ENCODE results near the gene GLB1L2.

GLB1L2 gene

DNA sequence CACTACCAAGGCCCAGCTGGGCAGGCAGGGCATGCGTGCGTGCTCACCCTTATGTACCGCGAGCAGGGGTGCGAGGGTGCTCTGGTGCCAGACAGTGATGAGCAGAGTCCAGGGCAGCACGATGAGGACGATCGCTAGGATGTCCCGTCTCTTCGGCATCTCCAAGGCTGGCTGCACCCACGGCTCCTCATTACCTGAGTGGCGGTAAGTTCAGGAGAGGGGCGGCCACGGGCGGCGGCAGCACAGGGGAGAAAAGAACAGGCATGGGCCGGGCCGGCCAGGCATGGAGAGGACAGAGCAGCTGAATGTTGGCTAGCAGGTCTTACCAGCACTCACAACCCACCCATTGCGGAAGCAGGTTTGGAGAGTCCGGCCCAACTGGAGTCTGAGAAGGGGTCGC is 55.7 kb downstream of the GLB1L2 start:
- no peak for DNase-seq

DNA sequence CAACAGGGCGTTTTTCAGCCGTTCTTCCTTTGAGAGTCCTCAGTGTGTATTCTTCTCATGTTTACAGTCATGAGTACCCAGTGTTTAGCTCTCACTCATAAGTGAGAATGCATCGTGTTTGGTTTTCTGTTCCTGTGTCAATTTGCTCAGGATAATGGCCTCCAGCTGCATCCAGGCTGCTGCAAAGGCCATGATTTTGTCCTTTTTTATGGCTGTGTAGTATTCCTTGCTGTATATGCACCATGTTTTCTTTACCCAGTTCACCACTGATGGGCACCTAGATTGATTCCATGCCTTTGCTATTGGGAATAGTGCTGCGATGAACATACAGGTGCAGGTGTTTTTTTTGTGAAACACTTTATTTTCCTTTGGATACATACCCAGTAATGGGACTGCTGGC is 56.8 kb downstream of the GLB1L2 start:
- no peak for DNase-seq

DNA sequence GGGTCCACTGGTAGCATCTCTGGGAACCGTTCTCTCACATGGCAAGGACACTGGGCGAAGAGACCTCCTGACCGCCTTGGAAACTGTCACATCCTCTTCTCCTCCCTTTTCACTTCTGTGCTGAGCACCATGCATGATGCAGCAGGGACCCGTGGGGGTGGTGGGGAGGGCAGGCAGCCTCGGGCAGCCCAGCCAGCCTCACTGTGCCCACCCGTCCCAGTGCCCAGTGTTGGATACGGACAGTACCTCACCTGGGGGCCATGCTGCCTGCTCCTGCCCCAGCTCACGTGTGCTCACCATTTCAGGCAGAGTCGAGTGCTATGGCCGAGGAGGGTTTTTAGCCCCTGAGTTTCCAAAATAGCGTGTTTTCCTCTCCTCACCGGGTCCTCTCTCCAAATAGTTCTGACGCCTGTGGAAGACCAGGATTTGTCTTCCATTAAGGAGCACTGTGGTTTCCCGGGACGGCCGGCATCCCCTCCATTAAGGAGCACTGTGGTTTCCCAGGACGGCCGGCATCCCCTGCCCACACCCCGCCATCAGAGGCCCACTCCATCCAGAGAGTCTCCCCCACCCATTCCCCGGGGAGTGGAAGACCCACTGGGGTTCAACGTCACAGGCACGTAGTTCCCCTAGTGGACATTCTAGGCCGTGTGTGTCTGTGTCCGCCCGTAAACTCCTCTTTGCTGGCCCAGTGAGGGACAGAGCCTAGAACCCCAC is 57.8 kb downstream of the GLB1L2 start:
- DNase-seq: no peak

- no peak for DNase-seq
Measured at GRCh38 chr11:134390706-134391569, 59.1 kb downstream of the GLB1L2 start.

DNA sequence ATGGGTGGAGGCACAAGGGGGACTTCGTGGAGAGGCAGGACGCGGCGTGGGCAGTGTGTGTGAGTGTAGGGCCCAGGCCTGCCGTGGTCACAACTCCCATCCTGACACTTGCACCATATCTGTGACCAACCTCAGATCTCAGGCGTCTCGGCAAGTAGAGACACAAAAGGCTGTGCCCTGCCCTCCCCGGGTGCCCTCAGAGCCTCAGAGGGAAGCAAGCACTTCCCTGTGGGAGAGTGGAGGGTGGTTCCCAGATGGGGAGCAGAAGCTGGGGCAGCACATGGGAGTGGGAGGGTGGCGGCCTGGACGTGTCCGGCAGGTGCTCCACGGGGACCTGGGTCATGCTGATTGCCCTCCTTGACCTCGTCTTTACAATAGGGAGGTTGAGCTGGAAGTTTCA is 59.9 kb downstream of the GLB1L2 start:
- DNase-seq: no peak

- no peak for DNase-seq
Measured at GRCh38 chr11:134392953-134393615, 61.3 kb downstream of the GLB1L2 start.

DNA sequence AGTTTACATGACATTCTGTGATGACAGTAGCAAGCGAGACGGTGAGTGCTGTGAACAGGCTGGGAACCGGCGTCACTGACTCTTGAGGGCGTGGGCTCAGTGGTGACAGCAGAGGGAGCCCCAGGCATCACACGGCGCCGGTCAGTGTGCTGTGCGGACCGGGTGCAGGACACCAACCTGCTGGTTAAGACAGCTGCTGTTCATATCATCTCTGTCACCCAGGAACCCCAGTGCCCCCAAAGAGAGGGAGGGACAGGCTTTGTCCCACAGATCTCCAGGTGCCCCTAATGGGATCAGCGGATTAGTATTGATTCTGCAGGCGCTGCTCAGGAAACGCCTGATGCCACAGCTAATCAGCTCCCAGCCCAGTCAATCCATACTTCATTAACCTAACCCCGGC is 61.9 kb downstream of the GLB1L2 start:
- DNase-seq: no peak

GRCh38 chr11:134394311-134394710 is 62.5 kb downstream of the GLB1L2 start:
- DNase-seq: no peak

DNA sequence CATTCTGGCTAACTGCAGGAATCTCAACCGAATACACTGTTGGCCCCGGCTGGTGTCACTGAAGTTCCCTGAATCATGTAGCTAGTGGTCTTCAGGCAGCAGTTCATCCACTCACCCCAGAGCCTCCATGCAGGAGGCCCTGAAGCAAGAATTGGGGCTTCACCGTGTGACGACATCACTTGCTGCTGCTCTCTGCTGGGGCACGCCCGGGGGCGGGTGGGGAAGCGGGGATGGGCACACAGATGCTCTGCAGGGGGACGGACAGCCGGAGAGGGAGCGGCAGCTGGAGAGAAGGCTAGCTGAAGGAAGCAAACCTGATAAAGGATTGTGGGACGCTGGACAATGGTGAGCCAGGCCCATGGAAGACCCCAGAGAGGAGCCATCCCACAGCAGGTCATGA is 63.2 kb downstream of the GLB1L2 start:
- no peak for DNase-seq

DNA sequence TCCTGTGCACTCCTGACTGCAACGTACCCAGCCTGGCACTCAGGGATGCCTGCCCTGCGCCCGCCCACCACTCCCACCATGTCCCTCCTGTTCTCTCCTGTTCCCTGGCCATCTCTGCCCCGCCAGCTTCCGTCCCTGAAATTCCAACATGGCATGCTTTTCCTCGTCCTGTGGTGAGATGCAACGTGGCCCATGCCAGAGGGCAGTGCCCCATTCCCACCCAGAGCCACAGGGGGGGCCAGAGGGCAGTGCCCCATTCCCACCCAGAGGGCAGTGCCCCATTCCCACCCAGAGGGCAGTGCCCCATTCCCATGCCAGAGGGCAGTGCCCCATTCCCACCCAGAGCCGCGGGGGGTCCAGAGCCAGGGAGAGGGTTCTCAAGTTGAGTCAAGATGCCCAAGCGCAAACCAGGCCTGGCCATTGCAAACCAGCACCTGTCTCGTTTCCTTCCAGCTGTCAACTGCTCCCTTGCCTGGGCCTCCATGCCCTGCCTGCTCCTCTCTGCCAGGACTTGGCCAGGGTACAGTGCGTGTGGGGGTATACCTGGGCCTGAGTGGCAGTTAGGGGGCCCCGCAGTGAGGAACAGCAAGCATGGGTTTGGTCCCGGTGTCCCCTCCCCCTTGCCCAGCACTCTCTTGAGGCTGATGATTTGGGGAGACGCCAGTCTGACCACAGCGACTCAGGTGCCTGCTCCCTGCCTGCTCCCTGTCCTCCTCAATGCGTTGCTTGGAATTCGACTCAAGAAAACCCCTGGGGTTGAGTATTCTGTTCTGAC is 65.7 kb downstream of the GLB1L2 start:
- DNase-seq: no peak

DNA sequence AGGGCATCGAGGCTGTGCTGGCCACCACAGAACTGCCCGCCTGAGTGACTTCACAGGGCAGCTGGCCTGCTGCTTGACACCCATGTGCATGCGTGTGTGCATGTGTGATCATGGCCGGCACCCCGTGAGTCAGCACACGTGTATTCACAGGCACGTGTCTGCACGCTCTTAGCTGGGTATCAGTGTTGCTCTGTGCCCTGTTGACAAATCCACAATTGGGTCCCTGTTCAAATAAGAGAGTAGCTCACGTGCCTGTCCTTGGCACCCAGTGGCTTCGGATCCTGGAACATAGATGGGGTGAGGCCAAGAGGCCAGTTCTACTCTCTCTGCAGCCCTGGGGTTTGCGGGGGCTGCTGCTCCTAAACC is 66.3 kb downstream of the GLB1L2 start:
- DNase-seq: no peak

DNA sequence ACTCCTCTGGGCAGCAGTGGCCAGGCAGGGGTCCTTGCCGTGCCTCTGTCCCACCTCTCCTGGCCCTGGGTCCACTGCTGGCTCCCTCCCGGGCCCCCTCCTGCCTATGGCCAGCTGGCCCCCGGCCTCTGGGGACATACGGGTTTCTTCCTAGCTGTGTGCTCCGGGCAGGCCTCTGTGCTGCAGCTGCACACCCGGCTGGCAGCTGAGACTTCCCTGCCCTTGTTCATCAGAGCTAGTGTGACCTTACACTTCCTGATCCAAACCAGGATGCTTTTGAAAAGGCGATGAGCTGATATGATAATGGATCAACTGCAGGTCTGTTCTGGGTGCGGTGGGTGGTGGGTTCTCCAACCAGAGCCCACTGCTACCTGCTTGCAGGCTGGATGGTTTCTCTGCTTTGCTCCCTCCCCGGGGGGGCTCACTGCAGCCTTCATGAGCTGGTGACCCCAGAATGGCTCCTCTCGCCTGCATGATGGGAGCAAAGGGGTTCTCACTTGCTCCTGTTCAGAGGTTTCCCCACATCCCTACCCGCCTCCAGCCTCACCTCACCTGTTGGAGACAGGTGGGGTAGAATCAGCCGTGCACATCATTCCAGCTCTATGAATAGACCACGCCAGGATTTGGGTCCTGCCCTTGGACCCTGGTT is 67.0 kb downstream of the GLB1L2 start:
- no peak for DNase-seq

- no peak for DNase-seq
Measured at GRCh38 chr11:134399293-134399654, 67.5 kb downstream of the GLB1L2 start.

DNA sequence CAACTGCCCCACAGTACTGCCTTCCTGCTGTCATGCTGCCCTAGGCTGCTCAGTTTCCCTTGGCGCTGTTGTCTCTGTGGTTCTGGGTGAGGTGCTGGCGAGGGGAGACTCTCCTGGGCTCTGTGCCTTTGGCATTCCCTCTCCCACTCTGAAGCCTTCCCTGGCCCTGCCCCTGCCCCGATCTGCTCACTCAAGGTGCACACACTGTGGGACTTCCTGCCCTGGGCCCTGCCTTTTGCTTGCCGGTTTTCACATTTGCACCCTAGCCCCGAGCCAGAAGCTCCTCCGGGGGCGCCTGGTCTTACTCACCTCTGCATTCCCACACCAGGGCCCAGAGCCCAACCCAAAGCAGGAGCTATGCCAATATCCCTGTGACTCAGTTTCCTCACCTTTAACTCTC is 68.2 kb downstream of the GLB1L2 start:
- DNase-seq: no peak

- DNase-seq: no peak
Measured at GRCh38 chr11:134401825-134402809, 70.3 kb downstream of the GLB1L2 start.

GRCh38 chr11:134402910-134403309 is 71.1 kb downstream of the GLB1L2 start:
- no peak for DNase-seq

- DNase-seq: no peak
Measured at GRCh38 chr11:134404575-134405341, 73.0 kb downstream of the GLB1L2 start.

DNA sequence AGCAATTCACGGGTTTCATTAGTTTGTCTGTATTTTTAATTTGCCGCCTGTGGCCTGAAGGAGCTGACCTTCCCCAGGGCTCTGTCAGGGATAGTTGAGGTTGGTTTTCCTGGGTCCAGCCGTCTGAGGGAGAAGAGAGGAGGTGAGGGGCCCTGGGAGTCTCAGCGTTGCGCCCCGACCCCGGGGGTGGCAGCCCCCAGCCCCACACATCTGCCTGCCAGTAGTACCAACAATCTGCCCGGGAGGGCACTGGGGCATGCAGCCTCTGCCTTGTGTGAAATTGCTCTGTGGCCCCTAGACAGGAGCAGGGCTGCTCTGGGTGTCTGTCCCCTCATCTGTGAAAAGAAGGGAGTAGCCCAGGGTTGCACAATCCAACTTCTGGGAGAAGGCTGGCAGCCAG is 73.6 kb downstream of the GLB1L2 start:
- DNase-seq: no peak

- no peak for DNase-seq
Measured at GRCh38 chr11:134405841-134406240, 74.1 kb downstream of the GLB1L2 start.
